ENCODE data around the gene OR52E8. TPM values are rescaled to one million over a fixed set of nuclear protein-coding genes. Genes with fewer than 3 reads are reported as not detected.

Gene OR52E8
- total RNA-seq, result 1.0 TPM in 1 of 2 replicates, not detected in the other

DNA sequence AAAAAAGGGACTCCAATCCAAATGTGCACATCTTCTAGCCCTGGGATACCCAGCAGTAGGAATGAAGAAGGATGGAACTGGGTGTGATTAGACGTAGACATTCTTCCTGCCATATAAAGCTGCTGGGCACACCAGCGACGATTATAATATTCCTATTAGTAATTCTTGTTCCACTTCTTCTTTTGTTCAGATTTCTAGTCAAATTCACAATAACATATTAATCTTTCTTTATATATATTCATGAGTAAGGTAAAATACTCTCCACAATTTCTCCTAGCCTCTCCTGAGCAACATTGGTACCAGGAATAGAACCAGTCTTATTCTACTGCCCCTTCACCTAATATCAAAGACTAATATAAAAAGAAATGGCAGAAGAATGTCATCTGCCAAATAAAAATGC lies at the start of gene OR52E8:
Gene OR52E8, minus strand, starts transcription at position 101 of the 400 bp plus-strand sequence. Its CDS starts 0 bp downstream, at position 101.

GRCh38 chr11:5892908-5893307 lies 35.4 kb upstream of the OR52E8 start, which contains the start of gene OR52E5:
Gene OR52E5, plus strand, starts transcription at chr11:5893208. Its CDS starts 7,569 bp downstream, at chr11:5900777.

GRCh38 chr11:5880329-5880728 lies 22.8 kb upstream of the OR52E8 start, which contains the start of gene OR52E4:
Gene OR52E4, plus strand, starts transcription at chr11:5880629. Its CDS starts 3,664 bp downstream, at chr11:5884293.

DNA sequence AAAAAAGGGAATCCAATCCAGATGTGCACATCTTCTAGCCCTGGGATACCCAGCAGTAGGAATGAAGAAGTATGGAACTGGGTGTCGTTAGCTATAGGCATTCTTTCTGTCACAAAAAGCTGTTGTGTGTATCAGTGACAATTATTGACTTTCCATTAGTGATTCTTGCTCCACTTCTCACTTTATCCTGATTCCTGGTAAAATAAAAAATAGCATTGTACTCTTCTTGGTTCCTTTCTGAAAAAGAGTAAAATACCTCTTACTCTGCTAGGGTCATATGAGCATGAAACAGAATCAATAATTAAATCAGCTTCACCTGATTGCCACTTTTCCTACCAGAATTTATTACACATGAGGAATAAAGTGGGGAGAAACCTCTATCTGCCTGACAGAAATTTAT lies 15.7 kb downstream of the OR52E8 start, which contains the start of gene OR52E6:
Gene OR52E6, minus strand, starts transcription at position 101 of the 400 bp plus-strand sequence. Its CDS starts 0 bp downstream, at position 101.

GRCh38 chr11:5808500-5809121 lies 48.9 kb downstream of the OR52E8 start, which contains the start of gene OR52N2:
Gene OR52N2, plus strand, starts transcription at chr11:5808924. Its CDS starts 11,412 bp downstream, at chr11:5820336.

Other genes starting within 250 kb of the OR52E8 start
- gene TRIM34, start 232.7 kb downstream of the OR52E8 start, total RNA-seq, result 4.4 and 9.6 TPM in 2 replicates
- gene TRIM5, start 172.6 kb downstream of the OR52E8 start, total RNA-seq, result 41.4 and 62.2 TPM in 2 replicates
- 54.7 and 57.0 TPM in 2 replicates for gene TRIM22, start 167.9 kb downstream of the OR52E8 start, total RNA-seq
- gene OR56B1, start 121.2 kb downstream of the OR52E8 start, total RNA-seq, result not detected in 2 replicates
- gene OR52N4, start 103.4 kb downstream of the OR52E8 start, total RNA-seq, result 0.14 TPM in 1 of 2 replicates, not detected in the other
- 0.72 TPM in 1 of 2 replicates, not detected in the other for gene OR52N5, start 74.3 kb downstream of the OR52E8 start, total RNA-seq
- 0.43 and 0.44 TPM in 2 replicates for gene OR52N1, start 66.4 kb downstream of the OR52E8 start, total RNA-seq
- gene OR52N2, start 48.8 kb downstream of the OR52E8 start, total RNA-seq, result not detected in 2 replicates
- gene OR52E6, start 15.8 kb downstream of the OR52E8 start, total RNA-seq, result 0.86 TPM in 1 of 2 replicates, not detected in the other
- not detected in 2 replicates for gene OR52E4, start 22.9 kb upstream of the OR52E8 start, total RNA-seq
- gene OR52E5, start 35.5 kb upstream of the OR52E8 start, total RNA-seq, result not detected in 2 replicates
- not detected in 2 replicates for gene OR56A3, start 84.6 kb upstream of the OR52E8 start, total RNA-seq
- gene OR56A5, start 110.8 kb upstream of the OR52E8 start, total RNA-seq, result not detected in 2 replicates
- not detected in 2 replicates for gene OR52L1, start 129.3 kb upstream of the OR52E8 start, total RNA-seq
- gene OR56A4, start 149.3 kb upstream of the OR52E8 start, total RNA-seq, result not detected in 2 replicates
- under 0.01 TPM in 1 of 2 replicates, not detected in the other for gene OR56A1, start 173.1 kb upstream of the OR52E8 start, total RNA-seq
- not detected in 2 replicates for gene OR56B4, start 250.0 kb upstream of the OR52E8 start, total RNA-seq